Stomach (tissue), 4 donors: ENCODE results near the gene SKA3.

ENCODE experiments used
- EP300 ChIP-seq: sonication (generic); formaldehyde crosslinking; IDR thresholded peaks from one replicate; pipeline ENCODE4 v1.6.1; 2017; ENCODE audit warnings: antibody characterized with exemption
- POLR2A ChIP-seq, 4 donors: fragments of 450-650 bp; IDR thresholded peaks; one replicate each; pipeline ENCODE4 v1.6.1; 2016; ENCODE audit warnings: antibody characterized with exemption in 4 of 4, control low read depth in 2 of 4, mild to moderate bottlenecking in 1 of 4, moderate library complexity in 1 of 4
- POLR2AphosphoS5 ChIP-seq, 3 donors: sonication (generic); formaldehyde crosslinking; IDR thresholded peaks; one replicate each; pipeline ENCODE4 v1.6.1; 2016; ENCODE audit warnings: antibody characterized with exemption in 3 of 3
- TF ChIP-seq, protein P1 (sequence below), 7 experiments: fragments of 450-650 bp in 4 of 7; fragments of 200-600 bp in 3 of 7; sonication (generic) in 3 of 7; IDR thresholded peaks; one replicate each; pipeline ENCODE4 v1.5.1; 2016 to 2019; ENCODE audit warnings: antibody characterized with exemption in 7 of 7, control low read depth in 2 of 7, mild to moderate bottlenecking in 1 of 7

DNA sequence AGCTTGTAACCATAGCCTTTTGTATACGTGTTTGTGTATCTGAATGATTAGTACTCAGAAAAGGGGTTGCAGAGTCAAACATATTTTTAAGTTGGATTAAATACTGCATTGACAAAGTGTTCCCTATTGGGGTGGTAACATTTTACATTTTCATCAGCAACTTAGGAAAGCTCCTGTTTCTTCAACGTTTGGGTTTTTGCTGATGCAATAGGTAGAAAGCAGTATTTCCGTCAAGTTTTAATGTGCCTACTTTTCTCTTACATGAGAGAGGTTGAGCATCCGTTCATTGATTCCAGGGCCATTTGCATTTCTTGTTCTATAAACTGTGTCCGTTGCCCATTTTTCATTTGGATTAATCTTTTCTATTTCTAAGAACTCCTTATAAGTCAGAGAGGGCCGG lies 56.2 kb downstream of the SKA3 start:
- TF ChIP-seq POLR2A (IDR thresholded peaks at IDR 0.05) (no peak), EP300 (no peak), POLR2AphosphoS5 (IDR thresholded peaks at IDR 0.05) (no peak)
- TF ChIP-seq, protein P1, sequence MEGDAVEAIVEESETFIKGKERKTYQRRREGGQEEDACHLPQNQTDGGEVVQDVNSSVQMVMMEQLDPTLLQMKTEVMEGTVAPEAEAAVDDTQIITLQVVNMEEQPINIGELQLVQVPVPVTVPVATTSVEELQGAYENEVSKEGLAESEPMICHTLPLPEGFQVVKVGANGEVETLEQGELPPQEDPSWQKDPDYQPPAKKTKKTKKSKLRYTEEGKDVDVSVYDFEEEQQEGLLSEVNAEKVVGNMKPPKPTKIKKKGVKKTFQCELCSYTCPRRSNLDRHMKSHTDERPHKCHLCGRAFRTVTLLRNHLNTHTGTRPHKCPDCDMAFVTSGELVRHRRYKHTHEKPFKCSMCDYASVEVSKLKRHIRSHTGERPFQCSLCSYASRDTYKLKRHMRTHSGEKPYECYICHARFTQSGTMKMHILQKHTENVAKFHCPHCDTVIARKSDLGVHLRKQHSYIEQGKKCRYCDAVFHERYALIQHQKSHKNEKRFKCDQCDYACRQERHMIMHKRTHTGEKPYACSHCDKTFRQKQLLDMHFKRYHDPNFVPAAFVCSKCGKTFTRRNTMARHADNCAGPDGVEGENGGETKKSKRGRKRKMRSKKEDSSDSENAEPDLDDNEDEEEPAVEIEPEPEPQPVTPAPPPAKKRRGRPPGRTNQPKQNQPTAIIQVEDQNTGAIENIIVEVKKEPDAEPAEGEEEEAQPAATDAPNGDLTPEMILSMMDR (IDR thresholded peaks at IDR 0.05): no peak
